GM12874 (cell line): ENCODE measurements around the gene RARRES2.

Source experiments
- TF ChIP-seq, protein P1 (sequence below): IDR thresholded peaks from 2 replicates; pipeline ENCODE4 v1.5.1; 2011; ENCODE audit warnings: low read depth, mild to moderate bottlenecking, control low read depth, low read length, moderate library complexity; ENCODE audit not compliant: insufficient read depth

Gene RARRES2

DNA sequence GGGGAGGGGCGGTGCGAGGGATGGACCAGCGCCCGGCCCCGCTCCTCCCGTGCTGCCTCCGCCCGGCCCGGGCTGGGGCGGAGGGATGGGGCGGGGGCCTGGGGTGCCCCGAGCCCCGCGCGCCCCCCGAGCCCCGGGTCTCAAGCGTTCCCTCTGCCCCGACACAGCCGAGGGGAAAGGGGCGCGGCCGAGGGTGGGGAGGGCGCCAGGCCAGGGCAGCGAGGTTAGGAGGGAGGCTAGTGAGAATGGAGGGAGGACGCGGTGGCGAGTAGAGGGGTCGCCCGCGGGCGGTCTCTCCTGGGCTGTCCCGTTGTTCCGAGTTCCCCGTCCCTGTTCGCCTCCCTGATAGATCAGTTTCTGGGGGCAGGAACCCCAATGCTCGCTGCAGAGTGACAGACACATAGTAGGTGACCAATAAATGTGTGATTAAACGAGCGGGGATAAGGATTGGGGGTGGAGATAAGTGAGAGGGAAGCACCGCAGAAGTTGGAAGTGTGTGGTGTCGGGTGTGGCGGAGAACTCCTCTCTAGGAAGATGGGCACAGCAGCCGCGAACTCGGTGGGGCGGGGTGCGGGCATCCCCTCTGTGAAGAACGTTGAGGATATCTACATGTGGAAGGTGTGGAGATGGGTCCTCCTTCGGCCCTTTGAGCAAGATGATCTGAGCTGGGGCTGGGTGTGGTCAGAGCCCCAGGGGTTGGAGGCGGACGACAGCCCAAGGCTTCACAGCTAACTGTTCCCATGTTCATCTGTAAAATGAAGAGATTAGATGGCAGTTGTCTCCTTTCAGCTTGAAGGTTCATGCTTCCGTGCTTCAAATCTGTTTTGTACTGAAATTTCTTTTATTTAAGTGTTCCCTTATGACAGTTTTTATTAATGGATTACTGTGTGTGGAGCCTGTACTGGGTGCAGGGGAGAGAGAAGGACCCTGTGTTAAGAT is 38.3 kb upstream of the RARRES2 start:
- TF ChIP-seq, protein P1, sequence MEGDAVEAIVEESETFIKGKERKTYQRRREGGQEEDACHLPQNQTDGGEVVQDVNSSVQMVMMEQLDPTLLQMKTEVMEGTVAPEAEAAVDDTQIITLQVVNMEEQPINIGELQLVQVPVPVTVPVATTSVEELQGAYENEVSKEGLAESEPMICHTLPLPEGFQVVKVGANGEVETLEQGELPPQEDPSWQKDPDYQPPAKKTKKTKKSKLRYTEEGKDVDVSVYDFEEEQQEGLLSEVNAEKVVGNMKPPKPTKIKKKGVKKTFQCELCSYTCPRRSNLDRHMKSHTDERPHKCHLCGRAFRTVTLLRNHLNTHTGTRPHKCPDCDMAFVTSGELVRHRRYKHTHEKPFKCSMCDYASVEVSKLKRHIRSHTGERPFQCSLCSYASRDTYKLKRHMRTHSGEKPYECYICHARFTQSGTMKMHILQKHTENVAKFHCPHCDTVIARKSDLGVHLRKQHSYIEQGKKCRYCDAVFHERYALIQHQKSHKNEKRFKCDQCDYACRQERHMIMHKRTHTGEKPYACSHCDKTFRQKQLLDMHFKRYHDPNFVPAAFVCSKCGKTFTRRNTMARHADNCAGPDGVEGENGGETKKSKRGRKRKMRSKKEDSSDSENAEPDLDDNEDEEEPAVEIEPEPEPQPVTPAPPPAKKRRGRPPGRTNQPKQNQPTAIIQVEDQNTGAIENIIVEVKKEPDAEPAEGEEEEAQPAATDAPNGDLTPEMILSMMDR: no peak

DNA sequence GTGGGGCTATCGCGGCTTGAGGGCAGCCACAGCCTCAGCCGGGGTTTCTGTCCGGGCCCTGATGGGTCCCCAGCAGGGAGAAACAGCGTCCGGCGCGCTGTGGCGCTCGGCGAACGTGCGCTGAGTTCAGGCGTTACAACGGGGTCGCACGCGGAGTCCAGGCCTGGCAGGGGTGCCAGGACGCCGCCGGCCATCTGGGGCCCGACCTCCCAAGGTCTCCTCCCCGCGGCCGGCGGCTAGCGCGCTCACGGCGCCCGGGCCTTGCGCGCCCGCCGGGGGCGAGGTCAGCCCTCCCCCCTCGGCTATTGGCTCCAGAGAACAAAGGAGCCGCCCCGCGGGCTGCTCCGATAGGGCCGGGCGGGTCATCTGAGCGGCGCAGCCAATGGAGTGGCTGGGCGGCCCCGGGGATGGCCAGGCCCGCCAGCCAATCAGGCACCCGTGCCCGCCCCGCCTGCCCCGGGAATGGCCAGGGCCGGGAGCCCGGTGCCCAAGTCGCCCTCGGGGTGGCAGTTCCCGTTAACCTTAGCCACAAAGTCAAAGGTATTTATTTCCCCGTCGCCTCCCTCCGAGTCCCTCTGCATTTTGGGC is 37.5 kb upstream of the RARRES2 start, which contains the start of gene ZNF775:
TSS of gene ZNF775 (plus strand) at position 478 of the 588 bp plus-strand sequence. CDS start 9,141 bp downstream, outside the sequence.
- TF ChIP-seq, protein P1: no peak

DNA sequence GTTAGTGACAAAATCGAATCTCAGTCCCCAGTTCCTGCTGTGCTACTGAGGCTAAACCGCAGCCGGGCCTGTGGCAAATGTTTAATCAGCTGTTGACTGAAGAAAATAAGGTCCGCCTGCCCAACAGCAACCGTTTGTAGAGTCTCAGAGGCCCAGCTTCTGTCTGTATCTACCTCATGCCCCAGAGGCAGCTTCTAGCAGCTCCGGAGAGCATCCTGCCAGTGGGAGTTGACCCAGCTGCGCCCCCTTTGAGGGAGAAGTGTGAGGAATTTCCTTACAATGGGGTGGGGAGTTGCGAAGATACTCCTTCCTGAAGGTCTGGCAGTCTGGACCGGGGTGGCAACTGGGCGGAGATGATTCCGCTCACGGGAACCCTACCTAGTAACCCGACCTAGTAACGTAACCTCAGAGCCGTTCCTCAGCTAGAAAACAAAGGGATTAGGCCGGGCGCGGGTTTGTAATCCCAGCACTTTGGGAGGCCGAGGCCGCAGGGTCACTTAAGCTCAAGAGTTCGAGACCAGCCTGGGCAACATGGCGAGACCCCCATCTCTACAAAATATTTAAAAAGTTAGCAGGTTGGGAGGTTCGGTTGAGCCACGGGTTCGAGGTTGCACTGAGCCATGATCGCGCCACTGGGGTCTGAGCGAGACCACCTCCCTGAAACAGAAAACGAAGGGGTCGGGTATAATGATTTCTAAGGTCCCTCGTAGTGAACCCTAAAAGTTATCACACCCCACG is 36.9 kb upstream of the RARRES2 start:
- TF ChIP-seq, protein P1: no peak

DNA sequence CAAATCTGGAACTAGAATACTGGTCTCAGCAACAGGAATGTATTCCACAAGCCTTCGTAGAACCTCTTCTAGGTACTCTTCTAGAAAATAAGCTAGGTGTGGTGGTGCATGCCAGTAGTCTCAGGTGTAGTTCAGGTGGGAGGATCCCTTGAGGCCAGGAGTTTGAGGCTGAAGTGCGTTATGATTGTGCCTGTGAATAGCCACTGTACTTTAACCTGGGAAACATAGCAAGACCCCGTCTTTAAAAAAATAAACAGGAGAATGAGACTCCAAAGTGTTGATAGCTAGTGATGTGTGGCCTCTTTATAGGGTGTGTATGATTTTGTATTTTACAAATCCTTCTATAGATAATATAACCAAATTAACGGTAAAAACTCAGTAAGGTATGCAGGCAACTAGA is 36.2 kb upstream of the RARRES2 start:
- TF ChIP-seq, protein P1: no peak

DNA sequence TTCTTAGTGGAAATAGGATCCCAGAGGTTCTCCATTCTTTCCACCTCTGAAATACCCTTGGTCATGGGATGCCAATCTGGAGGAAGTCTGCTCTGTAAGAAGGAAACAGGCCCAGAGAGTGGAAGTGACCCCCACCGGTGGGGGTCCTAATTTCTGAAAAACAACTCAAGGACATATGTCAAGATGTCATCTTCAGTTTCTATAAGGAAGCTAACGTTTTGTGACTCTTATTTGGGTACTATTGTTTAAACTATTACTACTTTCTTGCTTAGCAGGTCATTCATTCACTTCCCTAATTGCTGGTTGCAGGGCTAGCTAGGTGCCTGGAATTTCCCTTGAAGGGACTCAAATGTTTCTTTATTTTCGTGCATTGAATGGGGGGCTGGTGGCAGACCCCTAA is 35.8 kb upstream of the RARRES2 start:
- TF ChIP-seq, protein P1: no peak

DNA sequence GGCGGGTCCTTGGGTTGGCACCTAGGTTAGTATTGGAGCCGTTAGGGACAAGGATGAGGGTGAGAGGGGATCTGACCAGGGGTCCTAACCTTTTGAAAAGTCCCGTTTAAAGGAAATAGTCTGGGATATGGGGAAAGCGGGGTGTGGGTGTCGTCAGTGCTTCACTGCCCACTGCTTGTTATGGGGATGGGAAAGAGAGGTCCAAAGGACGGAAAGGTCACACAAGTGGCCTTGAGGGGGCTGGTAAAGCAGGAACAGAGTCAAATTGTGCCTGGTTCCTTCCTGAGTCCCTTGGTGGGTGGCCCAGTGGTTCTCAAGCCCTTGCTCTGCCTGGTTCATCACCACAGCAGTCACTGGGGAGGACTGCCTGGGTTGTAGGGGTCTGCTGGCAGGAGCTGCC is 35.1 kb upstream of the RARRES2 start:
- TF ChIP-seq, protein P1: no peak
